HG03457 (cell line): ENCODE measurements around the gene SPTLC3.
A peak's percentile ranks its signal among the peaks of the same experiment; 100 is the strongest.

ENCODE experiments used
- ATAC-seq: cut with Tn5 transposase; IDR thresholded peaks from one replicate; pipeline ENCODE4 v1.9.1; 2021; ENCODE audit warnings: moderate number of reproducible peaks; ENCODE audit not compliant: unreplicated experiment

SPTLC3 gene

DNA sequence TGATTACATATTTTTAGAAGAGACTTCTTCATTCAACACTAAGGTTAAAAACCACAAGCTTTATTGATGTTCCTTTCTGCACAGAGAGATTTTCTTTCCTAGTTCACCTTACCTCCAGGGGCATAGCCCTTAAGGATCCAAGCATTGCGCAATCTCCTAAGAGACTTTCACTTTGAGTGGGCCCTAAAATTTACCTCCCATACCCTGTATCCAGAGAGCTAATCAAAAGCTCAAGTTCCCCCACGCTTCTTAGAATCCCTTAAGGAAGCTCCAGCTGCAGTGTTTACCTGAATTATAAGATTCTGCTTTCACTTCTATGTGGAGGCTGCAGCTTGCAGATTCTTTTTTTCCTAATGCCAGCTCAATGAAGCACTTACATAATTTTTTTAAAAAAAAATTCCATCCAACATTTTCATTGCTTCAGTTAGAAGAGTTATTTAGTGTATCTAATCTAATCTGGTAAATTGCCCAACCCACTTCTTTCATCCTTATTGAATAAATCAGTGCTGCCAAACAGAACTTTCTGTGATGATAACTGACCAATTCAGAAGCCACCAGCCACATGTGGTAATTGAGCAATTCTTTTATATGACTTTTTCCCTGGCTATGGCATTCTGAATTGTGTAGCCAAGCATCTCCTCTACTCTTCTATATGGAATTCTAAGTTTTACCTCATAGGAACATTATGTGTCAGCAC lies 24.6 kb upstream of the SPTLC3 start:
- no peak for ATAC-seq

DNA sequence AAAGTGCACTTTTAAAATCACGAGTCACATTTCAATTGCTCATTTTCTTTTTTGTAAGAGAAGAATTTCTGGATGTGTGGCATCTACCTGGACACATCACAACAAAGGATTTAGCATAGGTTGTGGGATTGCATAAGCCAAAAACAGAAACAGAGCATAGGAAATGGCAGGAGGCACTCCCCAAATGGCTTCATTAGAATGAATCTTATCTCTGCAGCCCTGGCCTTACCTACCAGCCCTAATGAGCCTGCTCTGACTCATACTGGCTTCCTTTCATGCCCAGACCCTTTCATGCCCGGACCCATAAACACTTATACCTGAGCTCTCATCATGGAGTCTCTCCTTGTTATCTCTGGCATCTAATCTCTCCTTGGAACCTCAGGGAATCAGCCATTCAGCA lies 23.9 kb upstream of the SPTLC3 start:
- no peak for ATAC-seq

DNA sequence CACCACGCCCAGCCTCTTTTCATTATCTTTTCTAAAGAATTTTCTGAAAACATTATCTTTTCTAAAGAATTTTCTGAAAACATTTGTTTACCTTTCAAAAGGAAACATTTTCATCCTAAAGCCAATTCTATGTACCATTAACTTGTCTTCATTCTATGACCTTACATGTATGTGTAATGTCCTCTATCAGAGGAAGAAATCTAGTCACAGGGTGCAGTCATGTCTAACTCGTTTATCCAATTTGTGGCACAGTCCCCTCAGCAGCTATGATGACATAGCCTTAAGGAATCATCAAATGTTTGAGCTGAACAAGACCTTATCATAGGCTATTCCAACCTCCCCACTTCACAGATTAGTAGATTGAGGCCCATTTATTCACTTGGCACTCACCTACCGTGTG lies 21.5 kb upstream of the SPTLC3 start:
- no peak for ATAC-seq

DNA sequence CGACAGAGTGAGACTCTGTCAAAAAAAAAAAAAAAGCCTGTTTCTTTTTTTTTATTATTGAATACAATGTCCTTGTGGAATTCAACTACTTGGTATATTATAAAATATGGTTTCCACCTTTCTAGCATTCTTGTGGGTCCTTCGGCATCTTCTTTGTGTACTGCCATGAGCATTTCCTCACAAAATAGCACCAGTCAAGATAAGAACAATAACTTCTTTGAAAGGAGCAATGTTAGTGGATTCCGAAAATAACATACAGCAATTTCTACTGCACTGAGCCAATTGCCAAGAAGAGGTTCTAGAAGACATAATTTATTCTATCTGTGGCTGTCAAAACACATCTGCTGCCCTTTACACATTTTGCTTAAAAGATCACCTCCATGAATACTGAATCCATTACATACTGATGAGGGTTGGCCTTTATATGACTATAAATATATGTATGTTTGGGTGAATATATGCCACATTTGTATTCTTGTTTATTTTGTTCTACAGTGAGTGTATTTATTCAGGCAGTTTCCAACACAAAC lies 19.1 kb upstream of the SPTLC3 start:
- ATAC-seq: no peak

DNA sequence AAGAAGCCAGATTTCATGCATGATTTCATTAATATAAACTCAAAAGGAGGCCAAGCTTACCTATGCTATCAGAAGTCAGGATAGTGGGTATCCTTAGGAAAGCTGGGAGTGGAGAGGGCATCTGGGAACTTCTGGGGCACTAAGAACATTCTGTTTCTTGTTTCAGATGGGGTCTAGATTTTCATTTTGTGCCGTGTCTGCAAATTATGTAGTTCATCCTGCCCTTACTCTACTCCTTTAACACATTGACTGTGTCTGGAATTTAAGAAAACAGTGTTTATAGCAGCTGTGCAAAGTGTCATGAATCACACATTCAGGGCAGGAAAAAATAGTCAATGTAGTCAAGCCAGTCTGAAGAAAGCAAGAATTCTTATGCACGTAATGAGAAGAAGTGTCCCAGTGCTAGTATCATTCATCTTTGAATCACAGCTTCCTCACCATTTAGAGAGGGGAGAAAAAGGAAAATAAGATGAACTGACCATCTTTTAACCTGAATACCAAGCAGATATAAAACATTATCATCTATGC lies 11.6 kb upstream of the SPTLC3 start:
- no peak for ATAC-seq

DNA sequence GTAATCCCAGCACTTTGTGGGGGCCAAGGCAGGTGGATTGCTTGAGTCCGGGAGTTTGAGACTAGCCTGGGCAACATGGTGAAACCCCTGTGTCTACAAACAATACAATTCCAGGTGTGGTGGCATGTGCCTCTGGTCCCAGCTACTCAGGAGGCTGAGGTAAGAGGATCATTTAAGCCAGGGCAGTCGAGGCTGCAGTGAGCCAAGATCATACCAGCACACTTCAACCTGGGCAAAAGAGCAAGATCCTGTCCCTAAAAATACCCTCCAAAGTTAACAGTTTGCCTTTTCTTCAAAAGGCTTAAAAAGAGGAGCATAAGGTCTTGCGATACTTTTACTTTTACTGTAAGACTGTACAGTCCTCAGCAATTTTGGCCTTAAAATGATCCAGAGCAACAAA lies 10.7 kb upstream of the SPTLC3 start:
- no peak for ATAC-seq

DNA sequence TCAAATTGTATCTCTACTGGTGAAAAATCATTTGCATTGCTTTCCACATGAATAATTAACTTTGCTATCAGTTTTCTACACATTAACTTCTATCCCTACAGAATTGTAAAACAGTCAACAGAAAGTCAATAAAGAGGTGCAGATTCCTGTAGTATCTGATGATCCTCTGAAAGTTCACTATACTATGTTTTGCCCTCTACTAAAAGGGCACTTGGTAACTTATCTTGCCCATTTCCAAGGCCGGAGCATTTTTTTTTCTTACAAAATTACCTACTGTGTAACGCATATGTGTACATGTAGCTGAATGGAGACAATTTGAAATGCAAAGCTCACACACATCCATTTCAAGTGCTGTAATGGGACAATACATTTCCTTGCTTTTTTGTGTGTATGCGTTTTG lies 9.6 kb upstream of the SPTLC3 start:
- ATAC-seq: no peak

DNA sequence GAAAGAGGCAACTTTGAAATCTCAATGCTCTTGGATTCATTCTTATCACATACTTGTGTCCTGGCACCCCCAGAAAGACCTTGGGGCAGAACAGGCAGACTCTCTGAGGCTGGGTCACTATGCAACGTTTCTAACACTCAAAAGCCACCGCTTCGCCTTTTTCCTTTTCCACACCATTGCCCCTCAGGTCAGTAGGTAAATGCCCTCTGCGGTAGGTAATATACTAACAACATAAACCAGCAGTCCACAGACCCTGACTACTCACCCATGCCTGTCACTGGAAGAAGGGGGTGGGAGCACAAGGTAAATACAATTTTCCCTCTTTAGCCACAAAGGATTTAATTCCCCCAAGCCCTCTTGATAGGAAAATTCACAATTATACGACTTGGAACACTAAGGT lies 6.5 kb upstream of the SPTLC3 start:
- no peak for ATAC-seq

DNA sequence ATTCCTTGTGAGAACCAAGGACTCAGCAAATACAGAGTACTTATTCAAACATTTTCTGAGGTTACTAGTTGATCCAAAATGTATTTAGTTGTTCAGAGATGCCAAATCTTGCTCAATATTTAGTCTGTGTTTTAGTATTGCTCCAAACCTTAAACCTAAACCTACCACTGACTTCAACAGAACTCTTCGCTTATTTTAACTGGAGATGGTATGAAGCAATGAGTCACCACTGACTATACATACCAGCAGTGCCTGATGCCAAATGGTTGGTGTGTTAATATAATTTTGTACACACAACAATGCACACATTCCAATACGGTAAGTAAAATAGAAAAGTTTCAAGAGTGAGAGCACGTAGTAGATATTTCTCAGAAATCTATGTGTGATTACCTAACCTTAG lies 1.9 kb upstream of the SPTLC3 start:
- no peak for ATAC-seq

DNA sequence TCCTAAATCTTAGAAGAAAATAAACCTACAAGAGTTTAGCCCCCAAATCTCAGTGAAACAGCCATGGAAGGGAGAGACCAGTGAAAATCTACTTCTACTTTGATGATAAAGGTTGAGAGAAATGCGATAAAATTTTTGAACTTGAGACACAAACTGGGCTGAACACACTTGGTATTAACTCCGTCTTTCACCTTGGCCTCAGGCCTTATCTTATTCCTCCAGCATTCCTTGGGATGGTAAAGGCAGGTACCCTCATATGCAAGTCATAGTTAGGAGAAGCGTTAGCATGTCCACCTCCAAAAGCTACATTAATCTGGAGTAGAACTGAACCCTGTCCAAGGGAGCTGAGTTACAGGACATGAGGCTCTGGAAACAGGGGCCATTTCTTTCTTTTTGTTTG lies 1.2 kb upstream of the SPTLC3 start:
- ATAC-seq: no peak

DNA sequence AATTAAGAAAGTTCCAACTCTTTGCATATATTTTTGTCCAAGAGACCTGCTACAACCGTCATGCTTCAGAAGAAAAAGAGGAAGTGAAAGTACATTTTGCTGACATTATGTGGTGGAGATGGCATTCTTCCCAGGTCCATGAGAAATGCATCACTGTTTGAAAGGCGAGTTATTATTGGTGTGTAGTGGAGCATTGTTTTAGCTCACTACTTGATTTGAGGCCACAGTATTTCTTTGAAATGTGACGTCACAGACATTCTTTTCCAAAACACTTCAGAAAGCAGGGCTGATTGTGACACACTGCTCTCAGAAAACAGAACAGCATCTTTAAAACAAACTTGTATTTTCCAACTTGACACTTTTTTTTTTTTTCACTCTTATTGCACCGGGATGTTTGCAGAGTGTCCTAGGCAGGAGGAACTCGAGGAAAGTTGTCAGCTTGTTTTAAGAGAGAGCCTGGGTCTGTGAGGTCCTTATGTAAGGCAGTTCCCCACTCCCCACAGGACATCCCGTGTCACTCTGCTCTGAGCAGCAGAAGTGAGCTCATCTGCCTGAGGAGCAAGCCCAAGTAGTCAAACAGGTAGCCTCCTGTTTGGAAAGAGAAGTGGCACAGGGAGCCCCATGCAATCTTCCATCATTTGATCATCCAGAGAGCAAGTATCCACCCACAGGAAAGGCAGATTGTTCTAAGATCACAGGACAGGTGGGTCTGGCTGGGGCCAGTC lies 1.1 kb downstream of the SPTLC3 start:
- ATAC-seq: peak; percentile 97

DNA sequence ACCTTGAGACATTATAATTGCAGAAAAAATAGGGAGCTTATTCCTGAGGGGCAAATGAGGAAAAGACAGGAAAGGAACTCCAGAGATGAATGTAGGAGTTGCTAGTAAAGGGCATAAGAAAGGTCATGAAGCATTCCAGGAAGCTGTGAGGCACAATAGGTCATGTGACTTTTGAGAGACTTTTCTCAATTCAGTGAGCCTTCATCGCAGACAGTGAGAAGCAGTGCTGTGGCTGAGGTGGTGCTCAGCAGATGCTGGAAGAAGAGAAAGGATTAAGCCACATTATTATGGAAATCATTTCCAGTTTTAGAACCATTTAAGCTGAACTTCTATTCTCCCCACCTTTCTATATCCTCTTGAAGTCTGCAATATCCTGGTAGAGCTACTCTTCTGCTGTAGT lies 4.1 kb downstream of the SPTLC3 start:
- ATAC-seq: no peak

DNA sequence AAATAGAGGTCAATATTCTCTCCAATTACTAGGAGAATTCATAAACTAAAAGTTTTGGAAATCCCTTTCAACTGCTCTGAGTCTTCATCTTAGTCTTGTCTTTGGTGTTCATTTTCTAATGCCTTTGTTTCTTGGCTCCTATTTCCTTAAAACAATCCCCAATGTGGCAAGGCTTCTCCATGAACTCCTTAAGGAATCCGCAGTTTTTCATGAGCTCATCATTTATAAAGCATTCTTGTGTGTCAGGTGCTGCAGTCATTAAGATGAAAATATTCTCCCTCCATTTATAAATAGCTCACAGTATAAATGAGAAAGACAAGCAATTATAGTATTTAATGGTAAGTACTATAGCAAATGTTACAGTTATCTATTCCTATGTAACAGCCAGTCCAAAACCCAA lies 4.6 kb downstream of the SPTLC3 start:
- no peak for ATAC-seq

DNA sequence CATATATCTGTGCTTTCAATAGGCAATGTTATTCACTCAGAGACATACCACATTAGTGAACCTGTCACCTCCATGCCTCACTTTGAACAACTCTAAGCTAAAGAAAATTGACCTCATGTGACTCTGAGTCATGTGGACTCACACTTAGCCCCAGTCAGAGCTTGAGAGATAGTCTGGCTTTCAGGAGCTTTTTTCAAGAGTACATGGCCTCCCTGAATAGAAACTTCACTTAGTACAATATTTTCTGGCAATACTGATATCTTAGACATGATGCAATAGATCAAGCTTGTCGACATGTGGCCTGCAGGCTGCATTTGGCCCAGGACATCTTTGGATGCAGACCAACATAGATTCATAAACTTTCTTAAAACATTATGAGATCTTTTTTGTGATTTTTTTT lies 8.5 kb downstream of the SPTLC3 start:
- ATAC-seq: no peak

DNA sequence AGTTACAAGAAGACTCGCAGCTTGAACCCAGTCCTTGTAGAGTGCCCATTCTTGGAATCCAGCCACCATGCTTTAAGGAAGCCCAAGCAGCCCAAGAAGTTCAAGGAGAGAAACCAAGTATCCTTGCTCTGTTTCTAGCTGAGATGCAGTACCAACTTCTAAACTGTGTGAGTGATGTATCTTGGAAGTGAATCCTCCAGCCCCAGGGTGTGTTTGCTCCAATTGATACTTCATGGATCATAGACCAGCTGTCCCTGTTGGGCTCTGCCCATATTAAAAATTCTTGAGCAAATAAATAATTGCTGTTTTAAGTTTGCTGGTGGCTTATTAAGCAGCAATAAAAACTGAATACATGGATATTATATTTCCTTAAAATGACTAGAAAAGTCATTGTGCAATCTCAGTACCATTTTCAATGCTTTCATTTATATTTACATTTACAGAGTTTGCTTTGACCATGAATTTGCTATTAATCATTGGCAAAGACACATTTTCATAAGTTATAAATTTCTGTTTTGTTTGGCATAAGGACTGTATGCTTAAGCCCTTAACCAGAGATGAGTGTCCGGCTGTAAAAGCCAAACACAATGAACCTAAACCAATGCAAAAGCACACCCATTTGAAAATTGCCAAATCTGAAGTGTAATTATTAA lies 9.2 kb downstream of the SPTLC3 start:
- no peak for ATAC-seq

DNA sequence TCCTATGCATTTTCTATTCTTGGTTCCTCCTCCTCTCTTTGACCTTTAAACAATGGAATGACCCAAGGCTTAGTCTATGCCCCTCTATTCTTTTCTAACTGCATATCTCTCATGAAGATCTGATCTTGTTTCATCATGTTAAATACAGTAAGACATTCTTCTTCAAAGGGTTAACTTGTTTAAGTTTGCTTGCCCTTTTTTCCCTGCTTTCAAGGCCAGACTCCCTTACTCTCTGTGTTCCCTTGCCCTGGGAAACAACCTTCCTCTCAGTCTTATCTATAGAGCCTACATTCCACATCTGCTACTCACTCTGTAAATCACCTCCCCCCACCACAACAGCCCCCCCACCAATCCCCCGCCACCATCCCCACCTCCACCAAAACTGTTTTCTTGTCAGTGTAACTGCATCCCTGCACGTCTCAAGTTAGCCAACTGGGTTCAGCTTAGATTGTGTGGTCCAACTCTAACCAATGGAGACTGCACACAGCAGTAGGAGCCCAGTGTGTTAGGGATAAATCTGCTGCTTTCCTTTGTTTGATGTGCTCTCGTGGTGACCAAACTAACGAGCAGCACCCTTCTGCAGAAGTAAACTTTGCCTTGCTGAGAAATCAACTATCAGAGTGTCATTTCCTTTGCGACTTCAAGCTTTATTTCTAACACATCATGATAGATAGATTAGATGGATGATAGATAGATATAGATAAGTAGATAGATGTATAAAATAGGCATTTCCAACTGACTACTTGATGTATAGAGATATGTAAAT lies 12.6 kb downstream of the SPTLC3 start:
- ATAC-seq: no peak

DNA sequence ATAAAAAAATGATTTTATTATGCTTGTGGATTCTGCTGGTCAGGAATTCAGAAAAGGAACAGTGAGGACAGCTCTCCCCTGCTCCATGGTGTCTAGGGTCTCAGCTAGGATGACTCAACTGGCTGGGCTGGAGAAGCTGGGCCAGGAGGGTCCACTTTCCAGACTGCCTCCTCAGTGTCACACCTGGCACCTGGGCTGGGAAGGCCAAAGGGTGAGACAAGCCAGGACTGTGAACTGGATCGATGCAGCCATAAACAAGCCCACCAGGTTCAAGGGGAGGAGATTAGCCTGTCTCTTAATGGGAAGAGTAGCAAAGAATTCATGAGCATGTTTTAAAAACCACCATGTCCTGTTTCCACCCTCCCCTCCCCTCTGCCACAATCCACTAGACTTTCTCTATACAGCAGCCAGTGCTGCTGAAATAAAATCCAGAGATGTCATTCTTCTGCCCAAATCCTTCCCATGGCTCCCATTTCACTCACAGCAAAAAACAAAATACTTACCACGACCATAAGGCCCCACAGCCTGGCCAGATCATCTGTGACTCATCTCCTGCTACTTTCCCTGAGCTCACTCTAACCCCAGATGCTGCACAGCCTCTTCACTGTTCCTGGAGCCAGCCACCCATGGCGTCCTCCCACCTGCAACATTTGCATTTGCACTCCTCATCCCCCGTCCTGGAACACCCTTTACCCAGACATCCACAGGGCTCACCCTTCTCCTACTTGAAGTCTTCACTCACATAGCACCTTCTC lies 13.8 kb downstream of the SPTLC3 start:
- no peak for ATAC-seq

DNA sequence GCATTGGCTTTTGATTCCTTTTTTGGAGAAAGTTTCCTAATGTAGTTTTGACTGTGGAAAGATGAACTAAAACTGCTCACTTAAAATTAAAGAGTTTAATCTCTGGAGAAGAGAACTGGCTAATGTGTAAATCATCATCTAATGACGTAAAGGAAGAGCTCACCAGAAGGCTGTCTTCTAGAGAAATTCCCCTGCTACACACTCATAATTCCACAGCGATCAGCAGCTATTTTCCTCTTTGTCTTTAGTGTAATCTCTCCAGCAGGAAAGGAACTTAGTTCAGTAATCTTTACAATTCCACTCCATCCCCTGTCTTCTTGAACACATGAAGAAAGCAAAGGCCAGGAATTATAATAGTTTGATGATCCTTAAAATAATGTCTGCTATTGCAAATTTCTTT lies 15.8 kb downstream of the SPTLC3 start:
- no peak for ATAC-seq

DNA sequence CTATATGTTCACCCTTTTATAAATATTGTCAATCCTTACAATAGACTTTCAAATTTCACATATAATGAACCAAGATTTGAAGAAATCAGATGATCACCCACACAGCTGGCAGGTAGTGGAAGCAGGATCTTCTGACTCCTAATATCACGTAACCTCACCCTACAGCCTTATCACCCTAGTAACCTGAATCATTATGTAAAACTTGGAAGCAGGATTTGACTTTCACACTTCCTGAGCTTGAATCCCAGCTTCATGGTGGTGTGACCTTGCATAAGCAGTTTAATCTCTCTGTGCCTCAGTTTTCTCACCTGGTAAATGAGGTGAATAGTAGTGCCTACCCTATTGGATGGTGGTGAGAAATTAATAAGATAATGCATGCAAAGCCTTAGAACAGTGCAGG lies 16.4 kb downstream of the SPTLC3 start:
- no peak for ATAC-seq

DNA sequence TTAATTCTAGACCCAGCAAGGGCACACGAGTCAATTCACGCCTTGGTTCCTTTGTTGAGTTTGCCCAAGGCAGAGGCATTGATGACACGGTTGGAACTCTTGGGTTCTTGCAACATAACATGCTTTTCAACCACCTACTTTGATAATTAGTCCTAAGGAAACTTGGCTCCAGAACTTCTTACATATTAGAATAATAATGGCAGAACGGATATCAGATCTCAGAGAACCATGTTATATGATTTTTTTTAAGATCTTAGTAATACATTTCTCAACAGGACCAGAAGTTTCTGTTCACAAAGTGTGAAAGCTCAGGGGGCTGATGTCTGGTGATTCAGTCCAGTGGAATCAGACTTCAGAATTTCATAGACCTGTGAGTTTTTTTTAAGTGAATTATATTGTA lies 19.2 kb downstream of the SPTLC3 start:
- no peak for ATAC-seq
